SIG-M5 (cell line): ENCODE results near the gene CCR1.
"Not testable (repeated sequence)": the region's sequence is repeated elsewhere in the genome, so short reads cannot be mapped to it uniquely, and the experiment has no call there.

Source experiments
- DNase-seq: peaks from one replicate; lab custom pipeline; 2025; lab: John Stamatoyannopoulos, UW

Gene CCR1

GRCh38 chr3:46168583-46169345 lies 39.3 kb downstream of the CCR1 start:
- no peak for DNase-seq

GRCh38 chr3:46163556-46164041 lies 44.5 kb downstream of the CCR1 start:
- DNase-seq = no peak

GRCh38 chr3:46162975-46163555 lies 45.0 kb downstream of the CCR1 start:
- no peak for DNase-seq

- not testable (repeated sequence) for DNase-seq
These were observed 50.4 kb downstream of the CCR1 start for GRCh38 chr3:46157685-46158084.

DNA sequence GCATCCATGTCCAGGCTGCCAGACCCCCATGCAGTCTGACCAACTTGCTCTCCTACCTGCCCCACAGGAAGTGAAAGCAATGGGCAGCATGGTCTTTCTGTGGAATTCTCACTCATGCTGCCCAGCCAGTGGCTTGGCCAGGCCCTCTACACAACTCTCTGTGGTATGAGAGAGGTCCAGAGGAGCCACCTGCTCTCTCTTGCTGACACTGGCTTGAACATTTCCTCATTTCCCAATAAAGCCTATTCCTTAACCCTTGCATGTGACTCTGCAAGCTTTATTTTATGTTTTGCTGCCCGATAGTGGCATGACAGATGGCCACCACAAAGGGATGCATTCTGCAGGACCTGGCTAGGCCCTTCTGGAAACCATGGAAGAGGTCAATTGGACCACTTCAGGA lies 53.8 kb downstream of the CCR1 start:
- DNase-seq = no peak
